ENCODE results near the gene ADAMTS2. TPM values are rescaled to one million over a fixed set of nuclear protein-coding genes. Genes with fewer than 3 reads are reported as not detected.

ADAMTS2 gene
- total and polyA plus RNA-seq, 2 of the 4 experiments (the other 2 are of a cell fraction) = 19.0 to 58.8 TPM

DNA sequence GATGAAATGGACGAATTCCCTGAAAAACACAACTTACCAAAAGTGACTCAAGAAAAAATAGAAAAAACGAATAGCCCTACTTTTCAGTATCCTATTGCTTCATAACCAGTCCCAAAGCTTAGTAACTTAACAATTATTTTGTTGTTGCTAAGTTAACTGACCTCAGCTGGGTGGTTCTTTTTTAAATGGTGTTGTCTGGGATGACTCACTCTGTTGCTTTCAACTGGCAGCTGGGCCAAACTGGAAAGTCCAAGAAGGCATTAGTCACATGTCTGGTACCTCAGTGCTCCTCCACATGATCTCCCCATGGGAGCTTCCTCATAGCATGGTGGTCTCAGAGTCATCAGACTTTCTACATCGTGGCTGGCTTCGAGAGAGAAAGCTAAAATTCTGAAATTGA, 47.8 kb upstream of the ADAMTS2 start:
- no peak overlapping the region for H2BK20ac ChIP-seq (ENCODE audit: low read depth, low read length)
- no peak overlapping the region for H3K4me3 ChIP-seq (ENCODE audit: insufficient read depth, low read depth, low read length)
- WGBS, 2 experiments (ENCODE audit: extremely low coverage in 2 of 2, insufficient read length in 1 of 2) = no CpG with 5 or more reads among the region's 4 CpGs
- no peak overlapping the region for H3K4me2 ChIP-seq (ENCODE audit: low read depth, low read length)
- ATAC-seq (ENCODE audit: low read depth) (peak; percentile 75; the same call in 1 of the 2 replicates), DNase-seq (peak; percentile 80)
- H2AK9ac ChIP-seq (replicated peaks; ENCODE audit: low read depth, low read length, poor library complexity) = no peak overlapping the region
- no peak overlapping the region for H2AFZ ChIP-seq (replicated peaks; ENCODE audit: low read length, poor library complexity)
- H3K23ac ChIP-seq (ENCODE audit: low read depth, low read length) = no peak overlapping the region
- no peak overlapping the region for H3K9ac ChIP-seq (ENCODE audit: low read depth, low read length)
- no peaks in the 10 kb centered on the region for H3K27me3 ChIP-seq (ENCODE audit: control insufficient read depth, insufficient read depth, low read length)
- H3K79me1 ChIP-seq (ENCODE audit: low read depth in 1 of 2, low read length in 2 of 2) = no peaks in the 10 kb centered on the region
- H3K14ac ChIP-seq (replicated peaks; ENCODE audit: low read depth, low read length) = no peak overlapping the region
- no peak overlapping the region for H4K8ac ChIP-seq (ENCODE audit: low read depth in 2 of 2, low read length in 2 of 2)
- CTCF ChIA-PET = interaction anchor here (1.3 kb wide), 1 partner anchor 11 kb away, joined by 6 read pairs; no protein-coding TSS in a partner anchor
- H3K9me3 ChIP-seq (ENCODE audit: control insufficient read depth, insufficient read depth, low read length) = peaks cover 23% of the 10 kb centered on the region
- H3K27ac ChIP-seq (ENCODE audit: insufficient read depth, low read length) = no peak overlapping the region
- H3K4ac ChIP-seq (ENCODE audit: low read depth, low read length) = no peak overlapping the region
- no peaks in the 10 kb centered on the region for H3K36me3 ChIP-seq (ENCODE audit: control insufficient read depth, insufficient read depth, low read length)
- POLR2A ChIA-PET (ENCODE audit: unreplicated experiment) = no interaction called here
- dilution Hi-C loops (cut with HindIII; ENCODE audit: low sequenced_read_pairs, unreplicated experiment) = no loop called here
- H4K20me1 ChIP-seq (ENCODE audit: insufficient read depth, low read length) = no peaks in the 10 kb centered on the region
- H2BK5ac ChIP-seq (ENCODE audit: low read depth, low read length, poor library complexity, severe bottlenecking) = no peak overlapping the region
- BruUV-seq (replicated peaks) = no TSS peak
- H3K18ac ChIP-seq (ENCODE audit: low read depth, low read length) = no peak overlapping the region
- H2AK5ac ChIP-seq (ENCODE audit: low read depth, low read length) = no peak overlapping the region
- no peaks in the 10 kb centered on the region for H3K4me1 ChIP-seq (ENCODE audit: control insufficient read depth, insufficient read depth, low read length)
- intact Hi-C loops (cut with micrococcal nuclease) = no loop called here
- in situ Hi-C loops (cut with MboI; ENCODE audit: low sequenced_read_pairs) = no loop called here
- H4K5ac ChIP-seq (ENCODE audit: low read depth, low read length) = no peak overlapping the region
- TF ChIP-seq NFE2L2 (IDR thresholded peaks at IDR 0.05; ENCODE audit: low read depth, low read length) (no peak), CEBPB (IDR thresholded peaks at IDR 0.05; ENCODE audit: low read depth, low read length) (peak; percentile 79), POLR2A (IDR thresholded peaks at IDR 0.05; ENCODE audit: low read depth, low read length) (no peak)
- TF ChIP-seq, protein P1, sequence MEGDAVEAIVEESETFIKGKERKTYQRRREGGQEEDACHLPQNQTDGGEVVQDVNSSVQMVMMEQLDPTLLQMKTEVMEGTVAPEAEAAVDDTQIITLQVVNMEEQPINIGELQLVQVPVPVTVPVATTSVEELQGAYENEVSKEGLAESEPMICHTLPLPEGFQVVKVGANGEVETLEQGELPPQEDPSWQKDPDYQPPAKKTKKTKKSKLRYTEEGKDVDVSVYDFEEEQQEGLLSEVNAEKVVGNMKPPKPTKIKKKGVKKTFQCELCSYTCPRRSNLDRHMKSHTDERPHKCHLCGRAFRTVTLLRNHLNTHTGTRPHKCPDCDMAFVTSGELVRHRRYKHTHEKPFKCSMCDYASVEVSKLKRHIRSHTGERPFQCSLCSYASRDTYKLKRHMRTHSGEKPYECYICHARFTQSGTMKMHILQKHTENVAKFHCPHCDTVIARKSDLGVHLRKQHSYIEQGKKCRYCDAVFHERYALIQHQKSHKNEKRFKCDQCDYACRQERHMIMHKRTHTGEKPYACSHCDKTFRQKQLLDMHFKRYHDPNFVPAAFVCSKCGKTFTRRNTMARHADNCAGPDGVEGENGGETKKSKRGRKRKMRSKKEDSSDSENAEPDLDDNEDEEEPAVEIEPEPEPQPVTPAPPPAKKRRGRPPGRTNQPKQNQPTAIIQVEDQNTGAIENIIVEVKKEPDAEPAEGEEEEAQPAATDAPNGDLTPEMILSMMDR (conservative IDR thresholded peaks at IDR 0.05; ENCODE audit: low read depth, low read length) = no peak
- TF ChIP-seq, protein P2, sequence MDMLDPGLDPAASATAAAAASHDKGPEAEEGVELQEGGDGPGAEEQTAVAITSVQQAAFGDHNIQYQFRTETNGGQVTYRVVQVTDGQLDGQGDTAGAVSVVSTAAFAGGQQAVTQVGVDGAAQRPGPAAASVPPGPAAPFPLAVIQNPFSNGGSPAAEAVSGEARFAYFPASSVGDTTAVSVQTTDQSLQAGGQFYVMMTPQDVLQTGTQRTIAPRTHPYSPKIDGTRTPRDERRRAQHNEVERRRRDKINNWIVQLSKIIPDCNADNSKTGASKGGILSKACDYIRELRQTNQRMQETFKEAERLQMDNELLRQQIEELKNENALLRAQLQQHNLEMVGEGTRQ (IDR thresholded peaks at IDR 0.05; ENCODE audit: low read depth, low read length) = peak; percentile 75
- H4K91ac ChIP-seq (ENCODE audit: insufficient read depth, low read depth, low read length) = no peak overlapping the region
- H3K9me1 ChIP-seq (ENCODE audit: insufficient read depth, low read length) = no peaks in the 10 kb centered on the region
- no peak overlapping the region for H2BK15ac ChIP-seq (ENCODE audit: low read depth, low read length)
- H2BK120ac ChIP-seq (ENCODE audit: low read depth, low read length) = no peak overlapping the region
- H3K56ac ChIP-seq (ENCODE audit: extremely low read depth, insufficient read depth, low read length) = no peak overlapping the region
